KOPT-K1 (cell line): Measurements from ENCODE around the gene LRRN4.
A peak's percentile ranks its signal among the peaks of the same experiment; 100 is the strongest.

Experiments used
- H3K27ac ChIP-seq: fragments of 200-600 bp; sonication (generic); 2 replicates; pipeline ENCODE4 v1.5.1; 2016; ENCODE audit warnings: antibody characterized with exemption, mild to moderate bottlenecking, low read depth, low read length; ENCODE audit not compliant: poor library complexity, severe bottlenecking
- H3K36me3 ChIP-seq: fragments of 200-600 bp; sonication (generic); 2 replicates; pipeline ENCODE4 v1.5.1; 2017; ENCODE audit warnings: antibody characterized with exemption, mild to moderate bottlenecking, low read length, moderate library complexity; ENCODE audit not compliant: insufficient read depth
- H3K9me3 ChIP-seq: fragments of 200-600 bp; sonication (generic); 2 replicates; pipeline ENCODE4 v1.5.1; 2017; ENCODE audit warnings: antibody characterized with exemption, low read length, mild to moderate bottlenecking; ENCODE audit not compliant: insufficient read depth, poor library complexity, severe bottlenecking

The LRRN4 gene

GRCh38 chr20:6028818-6029217, 25.0 kb downstream of the LRRN4 start:
- H3K9me3 ChIP-seq: peaks cover 14% of the 10 kb centered on the region
- H3K27ac ChIP-seq: peak overlapping the region; percentile 36
- peaks cover 51% of the 10 kb centered on the region for H3K36me3 ChIP-seq

- Histone ChIP-seq H3K9me3 (peaks cover 21% of the 10 kb centered on the region), H3K36me3 (peaks cover 59% of the 10 kb centered on the region), H3K27ac (no peak overlapping the region)
These were observed 27.8 kb downstream of the LRRN4 start for GRCh38 chr20:6026051-6026450.

GRCh38 chr20:6024768-6025167, 29.1 kb downstream of the LRRN4 start:
- Histone ChIP-seq H3K27ac (no peak overlapping the region), H3K36me3 (peaks cover 63% of the 10 kb centered on the region), H3K9me3 (peaks cover 21% of the 10 kb centered on the region)

GRCh38 chr20:6017880-6018279, 36.0 kb downstream of the LRRN4 start:
- Histone ChIP-seq H3K36me3 (peaks cover 86% of the 10 kb centered on the region), H3K9me3 (no peaks in the 10 kb centered on the region), H3K27ac (no peak overlapping the region)

GRCh38 chr20:6017467-6017866, 36.4 kb downstream of the LRRN4 start:
- Histone ChIP-seq H3K9me3 (no peaks in the 10 kb centered on the region), H3K36me3 (peaks cover 86% of the 10 kb centered on the region), H3K27ac (no peak overlapping the region)

- peaks cover 96% of the 10 kb centered on the region for H3K36me3 ChIP-seq
These were observed 38.9 kb downstream of the LRRN4 start for GRCh38 chr20:6014957-6015356.

GRCh38 chr20:6014017-6014416, 39.8 kb downstream of the LRRN4 start:
- Histone ChIP-seq H3K36me3 (peaks cover 93% of the 10 kb centered on the region), H3K27ac (no peak overlapping the region), H3K9me3 (no peaks in the 10 kb centered on the region)

More at GRCh38 chr20:6014957-6015356, 38.9 kb downstream of the LRRN4 start:
- Histone ChIP-seq H3K27ac (no peak overlapping the region), H3K9me3 (no peaks in the 10 kb centered on the region)

GRCh38 chr20:6012179-6012578, 41.7 kb downstream of the LRRN4 start:
- Histone ChIP-seq H3K27ac (no peak overlapping the region), H3K36me3 (peaks cover 77% of the 10 kb centered on the region), H3K9me3 (no peaks in the 10 kb centered on the region)

- Histone ChIP-seq H3K9me3 (no peaks in the 10 kb centered on the region), H3K36me3 (peaks cover 37% of the 10 kb centered on the region), H3K27ac (no peak overlapping the region)
These were observed 45.6 kb downstream of the LRRN4 start for GRCh38 chr20:6008254-6008653.

- peak overlapping the region; percentile 29 for H3K27ac ChIP-seq
- peaks cover 32% of the 10 kb centered on the region for H3K36me3 ChIP-seq
- no peaks in the 10 kb centered on the region for H3K9me3 ChIP-seq
These were observed 46.2 kb downstream of the LRRN4 start for GRCh38 chr20:6007529-6008103.

GRCh38 chr20:6007094-6007528, 46.7 kb downstream of the LRRN4 start:
- no peaks in the 10 kb centered on the region for H3K9me3 ChIP-seq
- peaks cover 29% of the 10 kb centered on the region for H3K36me3 ChIP-seq
- H3K27ac ChIP-seq: peak overlapping the region; percentile 29

GRCh38 chr20:6006603-6006949, 47.3 kb downstream of the LRRN4 start:
- H3K9me3 ChIP-seq: no peaks in the 10 kb centered on the region
- peak overlapping the region; percentile 75 for H3K27ac ChIP-seq
- H3K36me3 ChIP-seq: peaks cover 29% of the 10 kb centered on the region

- no peaks in the 10 kb centered on the region for H3K9me3 ChIP-seq
- peak overlapping the region; percentile 10 for H3K27ac ChIP-seq
- H3K36me3 ChIP-seq: peaks cover 39% of the 10 kb centered on the region
These were observed 53.0 kb downstream of the LRRN4 start for GRCh38 chr20:6000871-6001270.

GRCh38 chr20:5999783-6000182, 54.1 kb downstream of the LRRN4 start:
- peaks cover 50% of the 10 kb centered on the region for H3K36me3 ChIP-seq
- no peak overlapping the region for H3K27ac ChIP-seq
- H3K9me3 ChIP-seq: no peaks in the 10 kb centered on the region

GRCh38 chr20:5996765-5997164, 57.1 kb downstream of the LRRN4 start:
- Histone ChIP-seq H3K9me3 (no peaks in the 10 kb centered on the region), H3K36me3 (peaks cover 74% of the 10 kb centered on the region), H3K27ac (no peak overlapping the region)

- Histone ChIP-seq H3K9me3 (no peaks in the 10 kb centered on the region), H3K27ac (no peak overlapping the region), H3K36me3 (peaks cover 93% of the 10 kb centered on the region)
These were observed 62.0 kb downstream of the LRRN4 start for GRCh38 chr20:5991623-5992441.
